Measurements from ENCODE around the gene BBS5. TPM values are rescaled to one million over a fixed set of nuclear protein-coding genes. Genes with fewer than 3 reads are reported as not detected.
"Not testable (repeated sequence)": the region's sequence is repeated elsewhere in the genome, so short reads cannot be mapped to it uniquely, and the experiment has no call there.

The BBS5 gene
- total and polyA plus RNA-seq, 8 donors: 2.7 to 9.2 (median 4.3) TPM

DNA sequence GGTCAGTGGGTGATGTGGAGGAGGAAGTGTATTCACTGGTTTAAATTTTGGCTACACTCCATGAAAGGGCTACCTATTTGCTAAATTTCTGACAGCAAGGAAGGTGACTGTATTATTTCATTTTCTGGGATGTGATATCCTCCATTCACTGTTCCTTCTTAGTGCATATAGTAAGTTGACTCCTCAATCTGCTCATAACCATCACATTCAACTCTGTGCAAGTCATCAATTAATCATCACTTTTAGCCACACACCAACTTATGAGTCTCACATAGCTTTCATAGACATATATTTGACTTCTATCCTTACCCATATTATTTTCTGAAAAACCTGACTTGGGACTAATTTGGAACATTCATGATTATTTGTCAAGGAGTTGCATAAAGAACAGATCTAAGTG, 47.2 kb downstream of the BBS5 start:
- Histone ChIP-seq H3K27me3 (no peaks in the 10 kb centered on the region), H3K4me3 (no peak overlapping the region), H3K4me1 (no peaks in the 10 kb centered on the region), H3K36me3 (no peaks in the 10 kb centered on the region), H3K27ac (no peak overlapping the region), H3K9me3 (no peaks in the 10 kb centered on the region)
- ATAC-seq (no peak), DNase-seq (no peak), FAIRE-seq (no peak)
- intact Hi-C loops (cut with DNase I): loop anchor here in 1 of 3 donors (10.0 kb wide), 1 partner anchor 148 kb away; no protein-coding TSS in a partner anchor
- TF ChIP-seq, protein P1, sequence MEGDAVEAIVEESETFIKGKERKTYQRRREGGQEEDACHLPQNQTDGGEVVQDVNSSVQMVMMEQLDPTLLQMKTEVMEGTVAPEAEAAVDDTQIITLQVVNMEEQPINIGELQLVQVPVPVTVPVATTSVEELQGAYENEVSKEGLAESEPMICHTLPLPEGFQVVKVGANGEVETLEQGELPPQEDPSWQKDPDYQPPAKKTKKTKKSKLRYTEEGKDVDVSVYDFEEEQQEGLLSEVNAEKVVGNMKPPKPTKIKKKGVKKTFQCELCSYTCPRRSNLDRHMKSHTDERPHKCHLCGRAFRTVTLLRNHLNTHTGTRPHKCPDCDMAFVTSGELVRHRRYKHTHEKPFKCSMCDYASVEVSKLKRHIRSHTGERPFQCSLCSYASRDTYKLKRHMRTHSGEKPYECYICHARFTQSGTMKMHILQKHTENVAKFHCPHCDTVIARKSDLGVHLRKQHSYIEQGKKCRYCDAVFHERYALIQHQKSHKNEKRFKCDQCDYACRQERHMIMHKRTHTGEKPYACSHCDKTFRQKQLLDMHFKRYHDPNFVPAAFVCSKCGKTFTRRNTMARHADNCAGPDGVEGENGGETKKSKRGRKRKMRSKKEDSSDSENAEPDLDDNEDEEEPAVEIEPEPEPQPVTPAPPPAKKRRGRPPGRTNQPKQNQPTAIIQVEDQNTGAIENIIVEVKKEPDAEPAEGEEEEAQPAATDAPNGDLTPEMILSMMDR (IDR thresholded peaks at IDR 0.05): no peak

DNA sequence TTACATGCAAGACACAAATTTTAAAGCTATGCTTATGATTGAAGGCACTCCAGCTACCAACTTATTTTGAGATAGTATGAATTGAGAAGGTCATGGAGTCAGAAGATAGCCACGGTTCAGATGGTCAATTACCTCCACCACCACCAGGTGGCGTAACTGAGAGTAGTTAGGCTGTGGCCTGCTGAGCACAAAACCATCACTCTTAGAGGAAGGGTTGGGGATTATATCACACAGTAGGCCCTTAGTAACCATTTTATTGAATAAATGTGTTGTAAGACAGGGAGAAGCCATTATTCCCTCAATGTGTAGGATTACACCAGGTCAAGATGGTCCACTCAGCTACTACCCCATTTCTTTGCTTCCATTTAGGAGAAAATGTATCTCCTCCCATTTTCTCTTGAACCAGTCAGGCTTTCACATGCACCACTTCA, 49.0 kb downstream of the BBS5 start:
- DNase-seq: peak; percentile 16 to 84 (median 56)
- intact Hi-C loops (cut with DNase I): loop anchor here in 1 of 3 donors (10.0 kb wide), 1 partner anchor 147 kb away; no protein-coding TSS in a partner anchor
- no peak overlapping the region for H3K27ac ChIP-seq
- no peaks in the 10 kb centered on the region for H3K27me3 ChIP-seq
- no peaks in the 10 kb centered on the region for H3K9me3 ChIP-seq
- peak; percentile 72 to 89 (median 86) for ATAC-seq
- WGBS, 2 donors: 11 to 21% methylated on average over 2 of the region's 2 CpGs
- no peak overlapping the region for H3K4me3 ChIP-seq
- FAIRE-seq: peak; percentile 60
- H3K36me3 ChIP-seq: no peaks in the 10 kb centered on the region
- H3K4me1 ChIP-seq: no peaks in the 10 kb centered on the region
- TF ChIP-seq, protein P1 (IDR thresholded peaks at IDR 0.05): peak; percentile 66 to 83 (median 74)

DNA sequence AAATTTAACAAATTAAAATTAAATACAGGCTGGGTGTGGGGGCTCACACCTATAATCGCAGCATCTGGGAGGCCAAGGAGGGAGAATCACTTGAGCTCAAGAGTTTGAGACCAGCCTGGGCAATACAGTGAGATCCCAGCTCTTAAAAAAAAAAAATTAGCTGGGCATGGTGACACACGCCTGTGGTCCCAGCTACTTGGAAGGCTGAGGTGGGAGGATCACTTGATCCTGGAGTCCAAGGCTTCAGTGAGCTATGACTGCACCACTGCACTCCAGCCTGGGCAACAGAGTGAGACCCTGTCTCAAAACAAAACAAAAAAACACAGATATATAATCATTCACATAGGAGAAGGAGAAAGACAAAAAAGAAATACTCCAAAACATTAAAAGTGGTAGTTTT, 60.2 kb downstream of the BBS5 start:
- H3K27me3 ChIP-seq; H3K4me1 ChIP-seq; H3K4me3 ChIP-seq; H3K9me3 ChIP-seq; intact Hi-C loops (cut with DNase I); H3K27ac ChIP-seq; DNase-seq; FAIRE-seq; ATAC-seq: not testable (repeated sequence)
- H3K36me3 ChIP-seq: peaks cover 0 to 16% (median 0%) of the 10 kb centered on the region in 3 donors
- 95 to 97% methylated on average over 2 of the region's 2 CpGs for WGBS, 2 donors

DNA sequence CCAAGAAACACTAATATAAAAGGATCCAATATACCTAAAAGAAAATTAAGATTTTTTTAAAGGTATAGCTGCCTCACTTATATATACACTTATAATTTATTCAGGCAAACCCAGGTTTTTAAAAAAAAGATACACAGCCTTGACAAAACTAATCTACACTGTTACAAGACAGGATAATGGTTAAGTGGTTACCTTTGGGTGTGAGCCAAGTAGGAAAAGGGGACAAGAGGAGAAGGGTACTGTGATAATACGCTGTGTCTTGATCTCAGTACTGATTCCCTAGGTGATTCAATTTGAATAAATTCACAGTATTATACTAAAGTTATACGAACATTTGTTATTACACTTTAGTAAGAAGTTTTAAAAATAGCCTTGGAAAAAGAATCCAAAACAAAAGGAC, 60.9 kb downstream of the BBS5 start:
- FAIRE-seq: no peak
- no peak overlapping the region for H3K27ac ChIP-seq
- DNase-seq: no peak
- H3K9me3 ChIP-seq: no peaks in the 10 kb centered on the region
- TF ChIP-seq, protein P1 (IDR thresholded peaks at IDR 0.05): no peak
- no peak for ATAC-seq
- no peaks in the 10 kb centered on the region for H3K27me3 ChIP-seq
- intact Hi-C loops (cut with DNase I): no loop called here
- H3K4me1 ChIP-seq: no peaks in the 10 kb centered on the region
- H3K4me3 ChIP-seq: no peak overlapping the region
- WGBS, 2 donors: 84 to 89% methylated on average over 2 of the region's 2 CpGs
- H3K36me3 ChIP-seq: peaks cover 0 to 16% (median 0%) of the 10 kb centered on the region in 3 donors

DNA sequence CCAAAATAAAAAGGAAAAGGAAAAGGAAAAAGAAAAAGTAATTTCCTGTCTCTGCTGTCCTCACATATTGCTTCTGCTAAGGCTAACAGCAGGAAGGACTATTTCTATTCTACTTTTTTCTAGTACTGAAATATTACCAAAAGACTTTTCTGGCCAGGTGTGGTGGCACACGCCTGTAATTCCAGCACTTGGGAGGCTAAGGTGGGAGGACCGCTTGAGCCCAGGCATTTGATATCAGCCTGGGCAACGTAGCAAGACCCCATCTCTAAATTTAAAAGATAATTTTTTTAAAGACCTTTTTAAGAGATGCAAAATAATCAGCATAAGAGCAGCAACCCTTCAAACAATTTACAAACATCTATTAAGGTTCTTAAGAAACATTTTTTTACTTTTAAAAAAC, 63.1 kb downstream of the BBS5 start:
- Histone ChIP-seq H3K4me1 (no peaks in the 10 kb centered on the region), H3K27me3 (no peaks in the 10 kb centered on the region), H3K27ac (no peak overlapping the region), H3K4me3 (no peak overlapping the region), H3K36me3 (peaks cover 0 to 11% (median 0%) of the 10 kb centered on the region in 3 donors), H3K9me3 (no peaks in the 10 kb centered on the region)
- WGBS, 2 donors: 91 to 97% methylated on average over 3 of the region's 3 CpGs
- DNase-seq (no peak), FAIRE-seq (no peak), ATAC-seq (no peak)
- intact Hi-C loops (cut with DNase I): no loop called here
- TF ChIP-seq, protein P1 (IDR thresholded peaks at IDR 0.05): no peak

All from pancreas (tissue), 10 donors.